Measurements from ENCODE around the gene SND1. TPM values are rescaled to one million over a fixed set of nuclear protein-coding genes. Genes with fewer than 3 reads are reported as not detected.

The SND1 gene
- total and polyA plus RNA-seq, 2 donors (not counting 1 experiment from before 2014, with no cell fraction given), result 137 to 174 TPM

- Histone ChIP-seq H2AFZ (ENCODE audit: low read length) (no peak overlapping the region), H3K36me3 (ENCODE audit: control insufficient read depth, insufficient read depth, low read length) (no peaks in the 10 kb centered on the region), H4K20me1 (ENCODE audit: control insufficient read depth, extremely low read depth, insufficient read depth, low read length) (no peaks in the 10 kb centered on the region), H3K27ac (ENCODE audit: insufficient read depth, low read length) (no peak overlapping the region), H3K4me2 (ENCODE audit: extremely low read depth, insufficient read depth, low read length) (no peak overlapping the region), H3K9me3 (ENCODE audit: control insufficient read depth, insufficient read depth, low read depth, low read length) (no peaks in the 10 kb centered on the region), H3K4me3 (replicated peaks in 1 of 4; ENCODE audit: control extremely low read depth in 1 of 4, insufficient read depth in 1 of 4, low read depth in 3 of 4, low read length in 4 of 4) (no peak overlapping the region), H3K79me2 (ENCODE audit: control insufficient read depth, insufficient read depth, low read length) (peaks cover 10% of the 10 kb centered on the region), H3K27me3 (ENCODE audit: control insufficient read depth, insufficient read depth, low read length) (no peaks in the 10 kb centered on the region), H3K4me1 (ENCODE audit: control insufficient read depth, extremely low read depth, insufficient read depth, low read length) (peaks cover 6% of the 10 kb centered on the region), H3K9ac (ENCODE audit: insufficient read depth, low read length) (no peak overlapping the region)
- TF ChIP-seq EZH2 (IDR thresholded peaks at IDR 0.05; ENCODE audit: low read length, missing control alignments), result no peak
- TF ChIP-seq, protein P1, sequence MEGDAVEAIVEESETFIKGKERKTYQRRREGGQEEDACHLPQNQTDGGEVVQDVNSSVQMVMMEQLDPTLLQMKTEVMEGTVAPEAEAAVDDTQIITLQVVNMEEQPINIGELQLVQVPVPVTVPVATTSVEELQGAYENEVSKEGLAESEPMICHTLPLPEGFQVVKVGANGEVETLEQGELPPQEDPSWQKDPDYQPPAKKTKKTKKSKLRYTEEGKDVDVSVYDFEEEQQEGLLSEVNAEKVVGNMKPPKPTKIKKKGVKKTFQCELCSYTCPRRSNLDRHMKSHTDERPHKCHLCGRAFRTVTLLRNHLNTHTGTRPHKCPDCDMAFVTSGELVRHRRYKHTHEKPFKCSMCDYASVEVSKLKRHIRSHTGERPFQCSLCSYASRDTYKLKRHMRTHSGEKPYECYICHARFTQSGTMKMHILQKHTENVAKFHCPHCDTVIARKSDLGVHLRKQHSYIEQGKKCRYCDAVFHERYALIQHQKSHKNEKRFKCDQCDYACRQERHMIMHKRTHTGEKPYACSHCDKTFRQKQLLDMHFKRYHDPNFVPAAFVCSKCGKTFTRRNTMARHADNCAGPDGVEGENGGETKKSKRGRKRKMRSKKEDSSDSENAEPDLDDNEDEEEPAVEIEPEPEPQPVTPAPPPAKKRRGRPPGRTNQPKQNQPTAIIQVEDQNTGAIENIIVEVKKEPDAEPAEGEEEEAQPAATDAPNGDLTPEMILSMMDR (conservative IDR thresholded peaks at IDR 0.05 in 1 of 2, IDR thresholded peaks at IDR 0.05 in 1 of 2; ENCODE audit: low read depth in 1 of 2, low read length in 2 of 2), result no peak
- no peak for DNase-seq (ENCODE audit: low read depth in 2 of 2)
These were observed 228.5 kb downstream of the SND1 start for GRCh38 chr7:127880454-127880853.

DNA sequence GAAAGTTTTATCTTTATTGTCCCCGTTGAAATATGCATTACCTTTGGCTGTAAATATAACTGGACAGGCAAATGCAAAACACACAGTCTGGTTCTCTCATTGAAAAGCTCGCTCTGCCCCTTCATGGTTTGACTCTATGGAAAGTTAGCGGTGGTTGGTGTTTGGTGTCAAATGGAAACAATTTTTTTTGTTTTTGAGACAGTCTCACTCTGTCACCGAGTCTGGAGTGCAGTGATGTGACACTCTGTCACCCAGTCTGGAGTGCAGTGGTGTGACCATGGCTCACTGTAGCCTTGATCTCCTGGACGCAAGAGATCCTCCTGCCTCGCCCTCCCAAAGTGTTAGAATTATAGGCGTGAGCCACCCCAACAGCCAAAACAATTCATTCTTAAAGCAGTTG, 229.6 kb downstream of the SND1 start:
- Histone ChIP-seq H3K9me3 (ENCODE audit: control insufficient read depth, insufficient read depth, low read depth, low read length) (no peaks in the 10 kb centered on the region), H3K27me3 (ENCODE audit: control insufficient read depth, insufficient read depth, low read length) (no peaks in the 10 kb centered on the region), H4K20me1 (ENCODE audit: control insufficient read depth, extremely low read depth, insufficient read depth, low read length) (no peaks in the 10 kb centered on the region), H3K4me2 (ENCODE audit: extremely low read depth, insufficient read depth, low read length) (no peak overlapping the region), H3K79me2 (ENCODE audit: control insufficient read depth, insufficient read depth, low read length) (peaks cover 10% of the 10 kb centered on the region), H2AFZ (ENCODE audit: low read length) (no peak overlapping the region), H3K9ac (ENCODE audit: insufficient read depth, low read length) (no peak overlapping the region), H3K4me1 (ENCODE audit: control insufficient read depth, extremely low read depth, insufficient read depth, low read length) (peaks cover 6% of the 10 kb centered on the region), H3K36me3 (ENCODE audit: control insufficient read depth, insufficient read depth, low read length) (no peaks in the 10 kb centered on the region), H3K4me3 (replicated peaks in 1 of 4; ENCODE audit: control extremely low read depth in 1 of 4, insufficient read depth in 1 of 4, low read depth in 3 of 4, low read length in 4 of 4) (no peak overlapping the region), H3K27ac (ENCODE audit: insufficient read depth, low read length) (no peak overlapping the region)
- no peak for DNase-seq (ENCODE audit: low read depth in 2 of 2)
- TF ChIP-seq, protein P1 (conservative IDR thresholded peaks at IDR 0.05 in 1 of 2, IDR thresholded peaks at IDR 0.05 in 1 of 2; ENCODE audit: low read depth in 1 of 2, low read length in 2 of 2), result no peak
- TF ChIP-seq EZH2 (IDR thresholded peaks at IDR 0.05; ENCODE audit: low read length, missing control alignments), result no peak

- no peak overlapping the region for H3K27ac ChIP-seq (ENCODE audit: insufficient read depth, low read length)
- H3K4me2 ChIP-seq (ENCODE audit: extremely low read depth, insufficient read depth, low read length), result no peak overlapping the region
- no peaks in the 10 kb centered on the region for H4K20me1 ChIP-seq (ENCODE audit: control insufficient read depth, extremely low read depth, insufficient read depth, low read length)
- H3K4me3 ChIP-seq (replicated peaks in 1 of 4; ENCODE audit: control extremely low read depth in 1 of 4, insufficient read depth in 1 of 4, low read depth in 3 of 4, low read length in 4 of 4), result no peak overlapping the region
- H3K79me2 ChIP-seq (ENCODE audit: control insufficient read depth, insufficient read depth, low read length), result peaks cover 8% of the 10 kb centered on the region
- H3K9ac ChIP-seq (ENCODE audit: insufficient read depth, low read length), result no peak overlapping the region
- TF ChIP-seq EZH2 (IDR thresholded peaks at IDR 0.05; ENCODE audit: low read length, missing control alignments), result no peak
- TF ChIP-seq, protein P1 (conservative IDR thresholded peaks at IDR 0.05 in 1 of 2, IDR thresholded peaks at IDR 0.05 in 1 of 2; ENCODE audit: low read depth in 1 of 2, low read length in 2 of 2), result no peak
- no peaks in the 10 kb centered on the region for H3K27me3 ChIP-seq (ENCODE audit: control insufficient read depth, insufficient read depth, low read length)
- no peak for DNase-seq (ENCODE audit: low read depth in 2 of 2)
- H3K9me3 ChIP-seq (ENCODE audit: control insufficient read depth, insufficient read depth, low read depth, low read length), result no peaks in the 10 kb centered on the region
- no peaks in the 10 kb centered on the region for H3K36me3 ChIP-seq (ENCODE audit: control insufficient read depth, insufficient read depth, low read length)
- no peak overlapping the region for H2AFZ ChIP-seq (ENCODE audit: low read length)
- H3K4me1 ChIP-seq (ENCODE audit: control insufficient read depth, extremely low read depth, insufficient read depth, low read length), result peaks cover 6% of the 10 kb centered on the region
These were observed 230.4 kb downstream of the SND1 start for GRCh38 chr7:127882313-127882920.
